GM12892 (cell line): ENCODE data around the gene ARMC9.

Experiments used
- DNase-seq: peaks from one replicate; pipeline ENCODE4 v3.0.0; 2011; ENCODE audit not compliant: insufficient read length
- FAIRE-seq: peaks from 2 replicates; lab custom pipeline; 2011; peaks lifted over from hg19 to GRCh38; lab: Jason Lieb, UNC
- POLR2A ChIP-seq: IDR thresholded peaks from 2 replicates; pipeline ENCODE4 v1.6.1; 2011; ENCODE audit warnings: low read depth, low read length, control low read depth
- POLR2AphosphoS5 ChIP-seq: IDR thresholded peaks from 2 replicates; pipeline ENCODE4 v1.6.1; 2011; ENCODE audit warnings: low read depth, low read length, control low read depth
- TAF1 ChIP-seq: IDR thresholded peaks from 2 replicates; pipeline ENCODE4 v1.6.1; 2011; ENCODE audit warnings: low read depth, mild to moderate bottlenecking, control low read depth, low read length, borderline replicate concordance

ARMC9 gene

DNA sequence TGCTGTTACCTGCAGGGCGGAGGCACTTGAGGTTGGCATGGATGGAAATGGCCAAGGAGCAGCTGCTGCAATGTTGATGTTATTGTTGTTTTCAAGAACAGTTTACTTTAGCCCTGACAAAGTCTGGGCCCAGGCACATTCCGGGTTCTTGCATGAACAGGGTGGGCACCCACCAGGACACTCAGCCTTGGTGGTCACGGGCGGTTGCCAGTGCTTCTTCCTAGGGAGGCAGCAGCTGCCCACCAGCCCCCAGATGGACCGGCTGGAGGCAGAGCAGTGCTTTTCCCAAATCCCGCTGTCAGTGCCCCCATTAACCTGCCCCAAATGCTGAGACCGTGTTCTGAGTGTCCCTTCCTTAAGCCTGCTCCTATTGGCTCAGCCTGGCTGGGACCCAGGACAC is 158.6 kb downstream of the ARMC9 start:
- TF ChIP-seq POLR2AphosphoS5 (no peak), POLR2A (no peak), TAF1 (no peak)
- FAIRE-seq (no peak), DNase-seq (no peak)

DNA sequence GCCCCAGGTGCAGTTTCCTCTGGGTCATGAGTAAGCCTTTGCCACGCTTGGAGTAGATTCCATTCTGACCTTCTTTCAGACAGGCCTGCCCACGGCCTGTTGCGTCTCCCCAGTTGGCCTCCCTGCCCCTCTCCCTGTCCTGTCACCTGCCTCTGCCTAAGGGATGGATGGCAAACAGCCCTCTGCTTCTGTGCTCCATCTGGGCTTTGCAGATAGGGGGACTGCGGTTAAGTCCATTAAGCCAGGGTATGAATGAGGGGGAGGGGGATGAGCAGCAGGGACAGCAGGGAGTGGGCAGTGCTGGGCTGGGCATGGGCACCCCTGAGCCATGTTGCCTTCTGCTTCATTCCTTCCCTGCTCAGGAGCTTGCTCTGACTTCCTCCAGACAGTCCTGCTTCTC is 159.5 kb downstream of the ARMC9 start:
- FAIRE-seq: no peak
- TF ChIP-seq TAF1 (no peak), POLR2A (no peak), POLR2AphosphoS5 (no peak)
- no peak for DNase-seq

DNA sequence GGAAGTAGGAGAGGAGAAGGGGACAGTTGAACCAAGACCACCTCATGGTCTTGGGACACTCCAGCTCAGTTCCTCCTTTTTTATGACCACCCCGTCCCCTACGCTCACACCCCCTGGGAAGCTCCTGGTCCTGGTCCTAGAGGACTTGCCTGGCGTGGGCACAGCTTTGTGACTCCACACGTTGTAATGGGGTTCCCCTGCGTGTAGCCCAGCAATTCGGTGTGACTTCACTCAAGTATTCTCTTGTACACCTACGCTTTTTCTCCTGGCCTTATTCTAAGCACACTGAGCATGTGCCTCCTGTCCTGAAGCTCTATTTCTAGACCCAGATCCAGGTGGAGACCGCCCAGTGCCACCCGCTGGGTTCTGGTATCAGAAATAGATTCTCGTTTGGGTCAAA is 161.0 kb downstream of the ARMC9 start:
- FAIRE-seq (no peak), DNase-seq (no peak)
- TF ChIP-seq POLR2A (no peak), POLR2AphosphoS5 (no peak), TAF1 (no peak)

GRCh38 chr2:231359948-231360347 is 161.5 kb downstream of the ARMC9 start:
- FAIRE-seq (no peak), DNase-seq (no peak)
- no peak for TF ChIP-seq TAF1
- no peak for TF ChIP-seq POLR2AphosphoS5
- no peak for TF ChIP-seq POLR2A

- no peak for TF ChIP-seq POLR2AphosphoS5
- no peak for TF ChIP-seq POLR2A
- no peak for TF ChIP-seq TAF1
- FAIRE-seq (no peak), DNase-seq (no peak)
Observed at GRCh38 chr2:231360401-231360800, 162.0 kb downstream of the ARMC9 start.

- TF ChIP-seq TAF1 (no peak), POLR2A (no peak), POLR2AphosphoS5 (no peak)
- no peak for DNase-seq
- FAIRE-seq: no peak
Observed at GRCh38 chr2:231360881-231361371, 162.5 kb downstream of the ARMC9 start.

DNA sequence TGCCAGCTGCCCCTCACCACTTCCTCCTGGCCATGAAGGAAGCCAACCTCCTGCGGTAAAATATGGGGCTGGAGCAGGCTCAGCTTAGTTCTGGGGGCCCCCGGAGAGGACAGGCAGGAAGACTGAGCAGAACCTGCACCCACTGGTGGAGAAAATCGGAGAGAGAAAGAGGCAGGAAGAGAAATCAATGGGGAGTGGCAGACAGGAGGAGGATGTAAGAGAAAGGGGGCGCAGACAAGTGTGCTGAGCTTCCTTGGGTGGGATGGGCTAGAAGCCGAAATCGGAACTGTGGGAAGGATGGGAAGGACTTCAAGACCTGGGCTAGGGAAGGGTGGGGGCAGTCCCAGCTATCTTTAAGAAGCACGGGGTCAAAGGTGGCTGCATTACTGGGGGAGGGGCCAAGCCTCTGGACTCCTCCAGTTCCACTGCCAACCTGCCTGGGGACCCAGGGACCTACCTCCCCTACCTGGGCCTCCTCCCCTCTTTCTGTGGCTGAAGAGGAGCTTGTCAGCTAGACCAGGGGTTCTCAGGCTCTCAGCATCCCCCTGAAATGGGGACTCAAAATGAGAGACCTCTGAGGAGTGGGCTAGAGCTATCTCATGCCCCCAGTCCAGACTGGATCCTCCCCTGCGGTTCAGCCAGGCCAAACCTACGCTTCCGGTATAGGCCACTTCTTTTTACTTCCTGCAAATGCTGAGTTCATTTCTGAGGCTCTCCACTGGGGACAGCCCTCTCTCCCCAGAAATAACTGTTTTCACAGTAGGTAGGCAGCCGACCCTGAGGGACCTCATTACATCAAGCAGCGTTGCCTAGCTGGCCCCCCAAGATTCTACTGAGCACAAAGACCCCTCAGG is 163.5 kb downstream of the ARMC9 start:
- peak; percentile 82 for DNase-seq
- TF ChIP-seq POLR2AphosphoS5 (no peak), POLR2A (peak; percentile 37; the same call in 1 of the 2 replicates), TAF1 (no peak)
- FAIRE-seq: peak; percentile 87

DNA sequence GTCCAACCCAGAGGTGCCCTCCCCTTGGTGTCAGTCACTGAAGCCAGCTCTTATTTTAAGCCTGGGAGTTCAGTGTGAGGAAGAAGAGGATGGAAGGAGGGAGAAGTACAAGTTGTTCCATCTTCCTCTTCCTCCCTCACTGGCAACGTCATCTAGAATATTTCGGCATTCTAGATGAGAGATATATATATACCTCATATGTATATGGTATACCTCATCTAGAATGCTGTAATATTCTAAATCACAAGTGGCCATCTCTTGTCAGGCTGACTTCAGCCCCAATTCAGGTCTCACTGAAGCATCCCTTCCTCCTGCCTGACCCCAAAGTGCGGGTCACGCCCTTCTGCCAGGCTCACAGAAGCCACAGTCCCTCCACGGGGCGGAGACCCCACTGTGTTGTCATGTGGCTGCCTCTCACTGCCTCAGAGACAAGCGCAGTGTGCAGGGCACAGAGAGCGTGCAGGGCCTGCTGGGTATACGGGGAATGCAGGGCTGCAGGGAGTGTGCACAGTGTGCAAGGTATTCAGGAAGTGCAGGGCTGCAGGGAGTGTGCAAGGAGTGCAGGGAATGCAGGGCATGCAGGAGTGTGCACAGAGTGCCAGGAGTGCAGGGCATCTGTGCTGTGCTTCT is 164.2 kb downstream of the ARMC9 start:
- FAIRE-seq: peak; percentile 38
- no peak for DNase-seq
- TF ChIP-seq POLR2A (no peak), TAF1 (no peak), POLR2AphosphoS5 (no peak)

DNA sequence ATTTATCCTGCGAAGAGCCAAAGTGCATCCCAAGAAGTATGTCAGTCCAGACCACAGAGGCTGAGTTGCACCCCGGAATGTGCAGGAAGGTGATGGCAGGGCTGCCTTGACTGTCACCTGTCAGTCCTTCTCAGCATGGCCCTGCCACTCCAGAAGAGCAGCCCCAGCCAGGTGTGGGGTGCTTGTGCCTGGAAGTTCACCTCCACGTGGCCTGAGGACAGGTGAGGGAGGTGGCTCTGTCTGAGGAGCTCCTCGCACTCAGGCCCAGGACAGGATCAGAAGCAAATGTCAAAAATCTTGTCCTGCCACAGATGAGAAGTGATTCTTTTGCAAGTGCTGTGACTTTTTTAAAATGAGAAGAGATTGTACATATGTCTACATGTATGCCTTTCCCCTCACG is 165.6 kb downstream of the ARMC9 start:
- TF ChIP-seq TAF1 (no peak), POLR2AphosphoS5 (no peak), POLR2A (no peak)
- DNase-seq (no peak), FAIRE-seq (no peak)

GRCh38 chr2:231364961-231365810 is 166.8 kb downstream of the ARMC9 start:
- TF ChIP-seq TAF1 (no peak), POLR2AphosphoS5 (no peak), POLR2A (no peak)

GRCh38 chr2:231367178-231367577 is 168.7 kb downstream of the ARMC9 start:
- FAIRE-seq: no peak
- no peak for TF ChIP-seq POLR2A
- no peak for TF ChIP-seq TAF1
- no peak for TF ChIP-seq POLR2AphosphoS5
- no peak for DNase-seq

More at GRCh38 chr2:231364961-231365810, 166.8 kb downstream of the ARMC9 start:
- DNase-seq (no peak), FAIRE-seq (no peak)
